Breast epithelium (tissue), 4 donors: ENCODE data around the gene NLGN2. TPM values are rescaled to one million over a fixed set of nuclear protein-coding genes. Genes with fewer than 3 reads are reported as not detected.

Source experiments
- DNase-seq, 2 donors: peaks; one replicate each; pipeline ENCODE4 v3.0.0-alpha.2; 2019; ENCODE audit warnings: low spot score in 2 of 2
- H3K27ac ChIP-seq, 2 donors: fragments of 200-600 bp; sonication (generic) in 1 of 2; one replicate each; pipeline ENCODE4 v1.5.1; 2016 to 2019; ENCODE audit warnings: mild to moderate bottlenecking in 1 of 2
- H3K27me3 ChIP-seq, 2 donors: fragments of 200-600 bp; sonication (generic) in 1 of 2; one replicate each; pipeline versions ENCODE4 v1.5.1 to v1.6.0; 2017 to 2019; ENCODE audit warnings: control low read depth in 1 of 2, mild to moderate bottlenecking in 1 of 2
- H3K36me3 ChIP-seq: fragments of 200-600 bp; one replicate; pipeline ENCODE4 v1.5.1; 2019
- H3K4me1 ChIP-seq, 2 donors: fragments of 200-600 bp; sonication (generic); one replicate each; pipeline ENCODE4 v1.5.1; 2016 to 2019; ENCODE audit warnings: control low read depth in 1 of 2
- H3K4me3 ChIP-seq, 3 donors: fragments of 200-600 bp; sonication (generic); 1 replicate in 2 of 3; 2 replicates in 1 of 3; pipeline ENCODE4 v1.5.1; 2016 to 2019; ENCODE audit warnings: mild to moderate bottlenecking in 3 of 3, moderate library complexity in 2 of 3
- H3K9me3 ChIP-seq, 2 donors: fragments of 200-600 bp; sonication (generic) in 1 of 2; one replicate each; pipeline ENCODE4 v1.5.1; 2016 to 2019; ENCODE audit warnings: control low read depth in 1 of 2
- POLR2A ChIP-seq: fragments of 450-650 bp; IDR thresholded peaks from one replicate; pipeline ENCODE4 v1.6.1; 2016; ENCODE audit warnings: antibody characterized with exemption, mild to moderate bottlenecking, moderate library complexity
- POLR2AphosphoS5 ChIP-seq, 3 donors: sonication (generic); formaldehyde crosslinking; IDR thresholded peaks; one replicate each; pipeline ENCODE4 v1.6.1; 2017; ENCODE audit warnings: antibody characterized with exemption in 3 of 3
- intact Hi-C: fragments of 100-400 bp; cut with DNase I; formaldehyde crosslinking; loops from one replicate; pipeline ENCODE4 v1.15.1; 2023; ENCODE audit warnings: low total_unique reads
- total RNA-seq, 3 donors: library from RNA; depleted of rRNA; stranded (reverse); fragments of >200 nt; gene quantifications; one replicate each; pipeline ENCODE4 v1.1.0, GENCODE V29; 2016
- TF ChIP-seq, protein P1 (sequence below), 3 donors: fragments of 450-650 bp; IDR thresholded peaks; one replicate each; pipeline ENCODE4 v1.5.1; 2016 to 2017; ENCODE audit warnings: antibody characterized with exemption in 3 of 3, mild to moderate bottlenecking in 3 of 3, moderate library complexity in 3 of 3

NLGN2 gene
- total RNA-seq, 3 donors from 2014 or later, result 6.7 to 13.1 (median 8.3) TPM

- Histone ChIP-seq H3K9me3 (no peaks in the 10 kb centered on the region), H3K4me1 (no peaks in the 10 kb centered on the region), H3K27me3 (no peaks in the 10 kb centered on the region), H3K27ac (no peak overlapping the region), H3K4me3 (no peak overlapping the region), H3K36me3 (no peaks in the 10 kb centered on the region)
- intact Hi-C loops, result no loop called here
- TF ChIP-seq, protein P1, sequence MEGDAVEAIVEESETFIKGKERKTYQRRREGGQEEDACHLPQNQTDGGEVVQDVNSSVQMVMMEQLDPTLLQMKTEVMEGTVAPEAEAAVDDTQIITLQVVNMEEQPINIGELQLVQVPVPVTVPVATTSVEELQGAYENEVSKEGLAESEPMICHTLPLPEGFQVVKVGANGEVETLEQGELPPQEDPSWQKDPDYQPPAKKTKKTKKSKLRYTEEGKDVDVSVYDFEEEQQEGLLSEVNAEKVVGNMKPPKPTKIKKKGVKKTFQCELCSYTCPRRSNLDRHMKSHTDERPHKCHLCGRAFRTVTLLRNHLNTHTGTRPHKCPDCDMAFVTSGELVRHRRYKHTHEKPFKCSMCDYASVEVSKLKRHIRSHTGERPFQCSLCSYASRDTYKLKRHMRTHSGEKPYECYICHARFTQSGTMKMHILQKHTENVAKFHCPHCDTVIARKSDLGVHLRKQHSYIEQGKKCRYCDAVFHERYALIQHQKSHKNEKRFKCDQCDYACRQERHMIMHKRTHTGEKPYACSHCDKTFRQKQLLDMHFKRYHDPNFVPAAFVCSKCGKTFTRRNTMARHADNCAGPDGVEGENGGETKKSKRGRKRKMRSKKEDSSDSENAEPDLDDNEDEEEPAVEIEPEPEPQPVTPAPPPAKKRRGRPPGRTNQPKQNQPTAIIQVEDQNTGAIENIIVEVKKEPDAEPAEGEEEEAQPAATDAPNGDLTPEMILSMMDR (IDR thresholded peaks at IDR 0.05), result no peak
- TF ChIP-seq POLR2A (no peak), POLR2AphosphoS5 (IDR thresholded peaks at IDR 0.05) (no peak)
- DNase-seq, result no peak
Observed at GRCh38 chr17:7459961-7460545, 52.4 kb downstream of the NLGN2 start.

DNA sequence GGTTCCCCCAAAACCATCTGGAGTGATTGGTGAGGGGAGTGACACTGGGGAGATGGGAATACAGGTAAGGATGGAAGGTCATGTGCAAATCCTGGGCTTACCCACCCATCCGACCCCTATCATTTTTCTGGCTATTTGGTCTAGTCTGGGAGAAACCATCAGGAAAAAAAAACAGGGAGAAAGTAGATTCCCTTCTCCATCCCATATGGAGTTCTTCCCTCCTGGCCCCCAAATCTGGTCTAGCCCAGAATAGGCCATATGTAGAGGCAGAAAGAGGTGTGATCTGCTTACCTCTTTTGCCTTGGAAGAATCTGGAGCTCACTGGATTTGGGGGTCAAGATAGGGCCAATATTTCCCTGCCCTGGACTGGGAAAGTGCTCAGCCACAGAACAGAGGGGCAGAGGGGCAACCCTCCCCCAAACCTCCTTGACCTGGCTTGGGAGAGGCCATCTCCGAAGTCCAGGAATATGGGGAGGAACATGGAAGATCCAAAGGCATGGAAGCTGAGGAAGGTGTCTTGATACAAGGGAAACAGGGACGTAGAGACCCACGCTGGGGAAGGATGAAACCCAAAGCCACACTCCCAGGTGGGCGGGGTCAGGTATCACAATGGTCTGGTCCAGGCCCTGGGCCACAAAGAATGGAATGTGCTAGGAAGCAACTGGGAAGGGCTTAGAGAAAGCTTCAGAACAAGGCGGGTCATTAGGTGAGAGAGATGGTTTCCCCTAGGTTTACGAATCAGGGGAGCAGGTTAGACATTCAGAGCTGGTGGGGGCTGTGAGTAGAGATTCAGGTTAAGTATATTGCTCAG, 53.4 kb downstream of the NLGN2 start:
- H3K4me3 ChIP-seq, result no peak overlapping the region
- no peaks in the 10 kb centered on the region for H3K9me3 ChIP-seq
- H3K27ac ChIP-seq, result peak overlapping the region in 1 of 2 donors; percentile 70
- no peaks in the 10 kb centered on the region for H3K4me1 ChIP-seq
- TF ChIP-seq POLR2AphosphoS5 (IDR thresholded peaks at IDR 0.05) (no peak), POLR2A (no peak)
- TF ChIP-seq, protein P1 (IDR thresholded peaks at IDR 0.05), result no peak
- no peaks in the 10 kb centered on the region for H3K36me3 ChIP-seq
- no peak for DNase-seq
- intact Hi-C loops, result no loop called here
- H3K27me3 ChIP-seq, result no peaks in the 10 kb centered on the region

DNA sequence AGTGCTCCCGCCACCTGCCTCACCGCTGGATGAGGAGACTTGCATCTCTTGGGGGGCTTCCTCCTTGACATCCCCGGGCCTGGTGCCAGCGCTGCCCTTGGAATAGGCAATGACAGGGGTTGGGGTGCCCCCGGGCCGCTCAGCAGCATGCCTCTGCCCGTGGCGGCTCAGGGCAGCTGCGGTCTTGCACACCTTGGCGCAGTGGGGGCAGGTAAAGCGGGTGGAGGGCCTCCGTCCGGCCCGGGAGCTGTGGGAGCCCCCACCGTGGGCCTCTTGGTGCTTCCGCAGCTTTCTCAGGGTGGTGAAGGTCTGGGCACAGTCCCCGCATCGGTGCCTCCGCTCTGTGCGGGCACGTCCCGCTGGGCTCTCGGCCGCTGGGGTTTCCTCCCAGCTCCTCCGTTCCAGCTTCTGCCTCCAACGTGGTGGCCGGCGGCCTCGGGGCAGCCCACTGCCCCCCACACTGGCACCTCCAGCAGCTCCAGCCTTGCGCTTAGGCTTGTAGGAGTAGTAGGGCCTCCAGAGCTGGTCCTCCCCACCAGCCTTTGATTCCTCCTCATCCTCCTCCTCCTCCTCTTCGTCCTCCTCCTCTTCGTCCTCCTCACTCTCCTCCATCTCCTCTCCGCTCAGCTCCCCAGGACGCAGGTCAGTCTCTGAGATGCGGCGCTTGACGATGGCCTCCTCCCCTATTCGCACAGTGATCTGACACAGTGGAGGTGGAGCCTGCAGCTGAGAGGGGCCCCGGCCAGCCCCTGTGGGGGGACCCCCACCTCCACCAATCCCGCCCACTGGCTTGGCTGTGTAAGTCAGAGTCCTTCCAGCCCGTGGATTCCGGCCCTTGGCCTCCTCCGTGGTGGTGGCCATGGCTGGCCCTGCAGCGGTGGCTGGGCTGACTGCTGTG, 55.1 kb downstream of the NLGN2 start:
- TF ChIP-seq, protein P1 (IDR thresholded peaks at IDR 0.05), result no peak
- TF ChIP-seq POLR2AphosphoS5 (IDR thresholded peaks at IDR 0.05), result no peak
- no peak for TF ChIP-seq POLR2A
- intact Hi-C loops, result no loop called here
- Histone ChIP-seq H3K9me3 (no peaks in the 10 kb centered on the region), H3K27ac (peak overlapping the region; percentile 70 to 73), H3K36me3 (no peaks in the 10 kb centered on the region), H3K4me1 (no peaks in the 10 kb centered on the region), H3K27me3 (no peaks in the 10 kb centered on the region), H3K4me3 (no peak overlapping the region)
- no peak for DNase-seq

GRCh38 chr17:7463372-7463846, 55.8 kb downstream of the NLGN2 start:
- intact Hi-C loops, result no loop called here
- Histone ChIP-seq H3K9me3 (no peaks in the 10 kb centered on the region), H3K4me1 (no peaks in the 10 kb centered on the region), H3K27me3 (no peaks in the 10 kb centered on the region), H3K27ac (peak overlapping the region; percentile 70 to 73), H3K36me3 (no peaks in the 10 kb centered on the region), H3K4me3 (no peak overlapping the region)
- DNase-seq, result no peak
- TF ChIP-seq POLR2A (no peak), POLR2AphosphoS5 (IDR thresholded peaks at IDR 0.05) (no peak)
- TF ChIP-seq, protein P1 (IDR thresholded peaks at IDR 0.05), result no peak
